GM19239 (cell line): ENCODE data around the gene ARHGAP15.
A peak's percentile ranks its signal among the peaks of the same experiment; 100 is the strongest.

Experiments
- DNase-seq: peaks from one replicate; pipeline ENCODE4 v3.0.0; 2011; ENCODE audit warnings: low spot score; ENCODE audit not compliant: insufficient read length
- FAIRE-seq: peaks from 2 replicates; lab custom pipeline; 2011; peaks lifted over from hg19 to GRCh38; lab: Jason Lieb, UNC

Gene ARHGAP15

GRCh38 chr2:143313861-143314260, 184.6 kb downstream of the ARHGAP15 start:
- FAIRE-seq (no peak), DNase-seq (no peak)

GRCh38 chr2:143321994-143322393, 192.8 kb downstream of the ARHGAP15 start:
- FAIRE-seq = no peak
- DNase-seq = no peak

- FAIRE-seq = no peak
- DNase-seq = no peak
Measured at GRCh38 chr2:143329288-143329687, 200.1 kb downstream of the ARHGAP15 start.

- DNase-seq (no peak), FAIRE-seq (no peak)
Measured at GRCh38 chr2:143333168-143333791, 204.1 kb downstream of the ARHGAP15 start.

GRCh38 chr2:143333847-143334246, 204.6 kb downstream of the ARHGAP15 start:
- DNase-seq (no peak), FAIRE-seq (peak; percentile 51)

- no peak for FAIRE-seq
- no peak for DNase-seq
Measured at GRCh38 chr2:143334837-143335236, 205.6 kb downstream of the ARHGAP15 start.

- DNase-seq = no peak
- no peak for FAIRE-seq
Measured at GRCh38 chr2:143336719-143337210, 207.5 kb downstream of the ARHGAP15 start.

GRCh38 chr2:143341478-143341877, 212.3 kb downstream of the ARHGAP15 start:
- FAIRE-seq = no peak
- no peak for DNase-seq

GRCh38 chr2:143344780-143345179, 215.6 kb downstream of the ARHGAP15 start:
- no peak for DNase-seq
- FAIRE-seq = no peak

GRCh38 chr2:143345887-143346787, 216.9 kb downstream of the ARHGAP15 start:
- DNase-seq (no peak), FAIRE-seq (no peak)

GRCh38 chr2:143347271-143347695, 218.1 kb downstream of the ARHGAP15 start:
- DNase-seq = no peak
- FAIRE-seq = no peak

- DNase-seq = no peak
- no peak for FAIRE-seq
Measured at GRCh38 chr2:143347901-143348414, 218.7 kb downstream of the ARHGAP15 start.

GRCh38 chr2:143354050-143354750, 225.0 kb downstream of the ARHGAP15 start:
- DNase-seq (no peak), FAIRE-seq (no peak)

GRCh38 chr2:143355870-143356269, 226.7 kb downstream of the ARHGAP15 start:
- DNase-seq = no peak
- FAIRE-seq = no peak

- no peak for DNase-seq
- FAIRE-seq = no peak
Measured at GRCh38 chr2:143356336-143356735, 227.1 kb downstream of the ARHGAP15 start.

GRCh38 chr2:143356736-143357446, 227.7 kb downstream of the ARHGAP15 start:
- no peak for DNase-seq
- FAIRE-seq = peak; percentile 69

GRCh38 chr2:143357966-143358365, 228.7 kb downstream of the ARHGAP15 start:
- FAIRE-seq = no peak
- DNase-seq = no peak

GRCh38 chr2:143361346-143361745, 232.1 kb downstream of the ARHGAP15 start:
- FAIRE-seq (no peak), DNase-seq (no peak)

GRCh38 chr2:143371616-143372015, 242.4 kb downstream of the ARHGAP15 start:
- DNase-seq (no peak), FAIRE-seq (no peak)

- FAIRE-seq = no peak
- DNase-seq = no peak
Measured at GRCh38 chr2:143375384-143375880, 246.2 kb downstream of the ARHGAP15 start.
